Psoas muscle (tissue), 8 donors: Measurements from ENCODE around the gene SLC27A5. TPM values are rescaled to one million over a fixed set of nuclear protein-coding genes. Genes with fewer than 3 reads are reported as not detected.
A peak's percentile ranks its signal among the peaks of the same experiment; 100 is the strongest.
"Not testable (repeated sequence)": the region's sequence is repeated elsewhere in the genome, so short reads cannot be mapped to it uniquely, and the experiment has no call there.

Experiments
- ATAC-seq, 4 donors: fragments of 200-7000 bp; cut with Tn5 transposase; one replicate each; pipeline ENCODE4 v1.9.1; 2020; ENCODE audit warnings: moderate library complexity in 3 of 4, mild to moderate bottlenecking in 2 of 4
- DNase-seq, 2 donors: peaks; one replicate each; pipeline ENCODE4 v3.0.0-alpha.2; 2020
- H3K27ac ChIP-seq: fragments of 200-600 bp; one replicate; pipeline ENCODE4 v1.8.0; 2022
- H3K27me3 ChIP-seq, 3 donors: fragments of 200-600 bp in 1 of 3; one replicate each; pipeline versions ENCODE4 v1.6.1 to v1.8.0; 2013 to 2022; ENCODE audit warnings: low read length in 2 of 3, mild to moderate bottlenecking in 2 of 3, moderate library complexity in 1 of 3; ENCODE audit not compliant: insufficient read depth in 3 of 3
- H3K36me3 ChIP-seq, 2 donors: fragments of 200-600 bp in 1 of 2; one replicate each; pipeline versions ENCODE4 v1.6.1 to v1.8.0; 2013 to 2022; ENCODE audit warnings: low read depth in 1 of 2, mild to moderate bottlenecking in 1 of 2, moderate library complexity in 1 of 2; ENCODE audit not compliant: insufficient read depth in 1 of 2
- H3K4me1 ChIP-seq: fragments of 200-600 bp; one replicate; pipeline ENCODE4 v1.8.0; 2022
- H3K4me3 ChIP-seq: fragments of 200-600 bp; one replicate; pipeline ENCODE4 v1.8.0; 2022; ENCODE audit warnings: mild to moderate bottlenecking
- H3K9me3 ChIP-seq: fragments of 200-600 bp; one replicate; pipeline ENCODE4 v1.8.0; 2022
- CTCF ChIP-seq: fragments of 200-600 bp; IDR thresholded peaks from one replicate; pipeline ENCODE4 v1.8.0; 2022; ENCODE audit warnings: antibody characterized with exemption
- WGBS, 3 donors: extraction: QIAGEN DNeasy Blood & Tissue Kit; methylation state at CpG; one replicate each; pipeline versions ENCODE4 v1.1.6 to v1.1.7; 2013; 5-methylcytosine and 5-hydroxymethylcytosine counted together
- intact Hi-C, 2 donors: fragments of 100-400 bp; cut with DNase I; formaldehyde crosslinking; loops; one replicate each; pipeline versions ENCODE4 v1.11.0 to v1.14.2; 2022
- polyA plus RNA-seq, 3 donors: library from polyadenylated mRNA; stranded (reverse); fragments of 200-250 nt; gene quantifications; one replicate each; pipeline ENCODE4 v1.2.3, GENCODE V29; 2013
- total RNA-seq, 4 donors: library from RNA; stranded (reverse); fragmentation: NEBNext Ultra II Directional in 2 of 4; extraction: Animal tissue kit (Norgen Biotek cat#: 25700) in 2 of 4; gene quantifications; one replicate each; pipeline versions ENCODE4 v1.2.1 to v1.2.4, GENCODE V29; 2021 to 2023
- donor health status: healthy with polysubstance abuse.
- donor health status: DM: no; HTN: no; CAD: no; lungs with moderate emphysema.
- donor health status: Bipolar disorder and iron deficiency.
- donor health status: healthy.
- donor health status: DM: yes; HTN: yes; CAD: no.
- donor health status: DM: no; HTN: no; CAD: no.
- donor health status: DM: no; HTN: no; CAD: no.
- donor health status: DM: yes; HTN: yes; CAD: no.

The SLC27A5 gene
- total and polyA plus RNA-seq, 7 donors, result 3.1 to 11.0 (median 6.1) TPM

DNA sequence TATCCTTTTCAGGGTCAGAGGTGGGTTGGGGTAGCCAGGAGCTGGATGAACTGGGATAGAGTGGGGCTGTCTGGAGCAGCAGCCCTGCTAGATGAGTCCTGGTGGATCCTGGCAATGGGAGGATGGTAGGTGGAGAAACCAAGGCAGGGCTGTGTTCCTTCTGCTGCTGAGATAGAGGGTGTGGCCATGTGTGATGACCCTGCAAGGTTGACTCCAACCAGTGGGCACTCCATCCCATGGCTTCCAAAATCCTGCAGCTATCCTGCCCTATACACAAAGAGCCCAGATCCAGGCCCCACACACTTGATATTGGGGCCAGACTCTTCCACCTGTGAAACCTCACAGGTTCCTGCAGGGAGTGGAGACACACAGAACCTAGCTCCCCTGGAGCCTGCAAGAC is 38.0 kb downstream of the SLC27A5 start:
- ATAC-seq, result no peak
- H3K27me3 ChIP-seq, result no peaks in the 10 kb centered on the region

DNA sequence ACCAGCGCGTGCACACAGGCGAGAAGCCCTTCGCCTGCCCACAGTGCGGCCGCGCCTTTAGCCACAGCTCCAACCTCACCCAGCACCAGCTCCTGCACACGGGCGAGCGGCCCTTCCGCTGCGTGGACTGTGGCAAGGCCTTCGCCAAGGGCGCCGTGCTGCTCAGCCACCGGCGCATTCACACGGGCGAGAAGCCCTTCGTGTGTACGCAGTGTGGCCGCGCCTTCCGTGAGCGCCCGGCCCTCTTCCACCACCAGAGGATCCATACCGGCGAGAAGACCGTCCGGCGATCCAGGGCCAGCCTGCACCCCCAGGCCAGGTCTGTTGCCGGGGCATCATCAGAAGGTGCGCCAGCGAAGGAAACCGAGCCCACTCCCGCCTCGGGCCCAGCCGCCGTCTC is 40.1 kb downstream of the SLC27A5 start:
- no peak for TF ChIP-seq CTCF
- Histone ChIP-seq H3K27ac (no peak overlapping the region), H3K9me3 (no peaks in the 10 kb centered on the region), H3K36me3 (peaks cover 0 to 43% of the 10 kb centered on the region in 2 donors), H3K27me3 (no peaks in the 10 kb centered on the region), H3K4me3 (no peak overlapping the region), H3K4me1 (peaks cover 16% of the 10 kb centered on the region)
- no peak for ATAC-seq
- WGBS, 3 donors, result 93 to 95% (median 95%) methylated on average over 39 of the region's 39 CpGs
- intact Hi-C loops, result no loop called here
- no peak for DNase-seq

More for the DNA sequence above, 38.0 kb downstream of the SLC27A5 start:
- no peak overlapping the region for H3K4me3 ChIP-seq
- H3K36me3 ChIP-seq, result peaks cover 0 to 55% of the 10 kb centered on the region in 2 donors
- H3K9me3 ChIP-seq, result no peaks in the 10 kb centered on the region
- intact Hi-C loops, result no loop called here
- no peak overlapping the region for H3K27ac ChIP-seq
- peaks cover 14% of the 10 kb centered on the region for H3K4me1 ChIP-seq
- no peak for TF ChIP-seq CTCF
- DNase-seq, result no peak

- intact Hi-C loops, ATAC-seq, H3K27me3 ChIP-seq, H3K4me3 ChIP-seq, H3K9me3 ChIP-seq, H3K27ac ChIP-seq: not testable (repeated sequence)
- H3K4me1 ChIP-seq, result peaks cover 17% of the 10 kb centered on the region
- peak in 1 of 2 donors; percentile 51 for DNase-seq
- H3K36me3 ChIP-seq, result peaks cover 0 to 43% of the 10 kb centered on the region in 2 donors
- 87 to 95% (median 88%) methylated on average over 20 to 40 of the region's 53 CpGs for WGBS, 3 donors
These were observed 40.8 kb downstream of the SLC27A5 start for GRCh38 chr19:58470837-58471543.

GRCh38 chr19:58469241-58470013 is 42.4 kb downstream of the SLC27A5 start:
- Histone ChIP-seq H3K4me1 (peaks cover 10% of the 10 kb centered on the region), H3K27ac (no peak overlapping the region), H3K4me3 (no peak overlapping the region), H3K36me3 (peaks cover 0 to 43% of the 10 kb centered on the region in 2 donors), H3K27me3 (no peaks in the 10 kb centered on the region), H3K9me3 (no peaks in the 10 kb centered on the region)
- intact Hi-C loops, result no loop called here
- TF ChIP-seq CTCF, result no peak
- 88 to 90% (median 88%) methylated on average over 17 of the region's 17 CpGs for WGBS, 3 donors
- ATAC-seq (no peak), DNase-seq (no peak)

DNA sequence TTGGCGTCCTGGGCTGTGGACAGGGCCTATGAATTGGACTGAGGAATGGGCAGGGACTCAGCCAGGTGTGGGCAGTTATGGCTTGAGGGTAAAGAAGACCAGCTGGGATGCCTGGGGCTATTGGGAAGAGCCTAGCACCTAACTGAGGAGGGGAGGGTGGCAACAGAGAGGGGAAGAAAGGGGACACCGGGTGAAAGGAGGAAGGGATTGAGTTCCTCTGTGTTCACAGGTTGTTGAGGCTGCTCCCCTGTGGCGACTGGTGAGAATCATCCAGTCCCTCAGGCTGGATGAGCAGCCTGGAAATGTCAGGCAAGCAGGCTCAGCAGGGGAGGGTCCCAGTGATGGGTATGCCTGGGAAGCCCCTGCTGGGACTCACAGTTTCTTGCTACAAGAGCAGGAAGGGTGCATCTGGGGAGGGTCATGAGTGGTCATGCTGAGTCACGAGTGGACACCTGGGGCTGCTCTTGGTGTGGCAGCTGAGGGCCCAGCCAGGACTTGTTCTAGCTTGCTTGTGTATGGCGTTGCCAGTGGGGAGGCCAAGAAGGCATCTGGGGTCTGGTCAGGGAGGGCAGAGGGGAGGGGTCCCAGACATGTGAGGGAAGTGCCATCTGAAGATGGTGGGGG is 43.5 kb downstream of the SLC27A5 start:
- peaks cover 10% of the 10 kb centered on the region for H3K4me1 ChIP-seq
- H3K9me3 ChIP-seq, result no peaks in the 10 kb centered on the region
- 50 to 55% (median 54%) methylated on average over 5 of the region's 5 CpGs for WGBS, 3 donors
- intact Hi-C loops, result no loop called here
- ATAC-seq, result no peak
- H3K27me3 ChIP-seq, result no peaks in the 10 kb centered on the region
- H3K36me3 ChIP-seq, result peaks cover 0 to 40% of the 10 kb centered on the region in 2 donors
- DNase-seq, result no peak
- TF ChIP-seq CTCF, result no peak
- no peak overlapping the region for H3K27ac ChIP-seq
- peak overlapping the region; percentile 86 for H3K4me3 ChIP-seq
